H1 (cell line): Measurements from ENCODE around the gene TET2. TPM values are rescaled to one million over a fixed set of nuclear protein-coding genes. Genes with fewer than 3 reads are reported as not detected.

ENCODE experiments used
- polyA plus RNA-seq, 7 experiments: library from polyadenylated mRNA; depleted of rRNA in 3 of 7; stranded (reverse) in 5 of 7; unstranded in 2 of 7; fragments of >200 nt in 5 of 7; fragments of 200-250 nt in 2 of 7; gene quantifications; 1 replicate in 5 of 7; 2 replicates in 1 of 7; 4 replicates in 1 of 7; pipeline versions ENCODE4 v1.2.1 to v1.2.3, GENCODE V29; 2011 to 2013; ENCODE audit warnings: missing spikeins in 2 of 7, mixed read lengths in 2 of 7
- small RNA-seq: library from polyadenylated mRNA; stranded (forward); fragments of <200 nt; extraction: miRNeasy Mini kit (QIAGEN cat#:217004); gene quantifications from one replicate; pipeline ENCODE3, GENCODE V24; 2013; ENCODE audit not compliant: insufficient read depth
- total RNA-seq: library from RNA; stranded (reverse); fragmentation: NEBNext Ultra II Directional; extraction: Animal tissue kit (Norgen Biotek cat#: 25700); gene quantifications from 2 replicates; pipeline ENCODE4 v1.2.1, GENCODE V29; 2021

Gene TET2
- total and polyA plus RNA-seq, 2 of the 8 experiments (the other 6 are each of a cell fraction or from before 2014, with no cell fraction given) = 1.0 to 2.6 TPM

Small RNA genes within 50 kb of the gene (small RNA-seq; reads per million reads assigned to genes)
- gene RF00322 = not detected
- not detected for gene RN7SL89P
